ENCODE data around the gene RUFY3.
A peak's percentile ranks its signal among the peaks of the same experiment; 100 is the strongest.
"Not testable (repeated sequence)": the region's sequence is repeated elsewhere in the genome, so short reads cannot be mapped to it uniquely, and the experiment has no call there.

The RUFY3 gene

GRCh38 chr4:70721747-70722146, at the start of gene RUFY3:
RUFY3 (plus strand) TSS chr4:70721964; CDS start chr4:70722574, 610 bp downstream.
- DNase-seq (ENCODE audit: low read depth), result no peak

- no peak for DNase-seq (ENCODE audit: low read depth)
These were observed 47.6 kb upstream of the RUFY3 start for GRCh38 chr4:70674191-70674590.

- DNase-seq (ENCODE audit: low read depth), result no peak
These were observed 47.0 kb upstream of the RUFY3 start for GRCh38 chr4:70674731-70675130.

GRCh38 chr4:70676554-70677090, 45.1 kb upstream of the RUFY3 start:
- no peak for DNase-seq (ENCODE audit: low read depth)

- no peak for DNase-seq (ENCODE audit: low read depth)
These were observed 43.3 kb upstream of the RUFY3 start for GRCh38 chr4:70678383-70678999.

GRCh38 chr4:70680934-70681333, 40.8 kb upstream of the RUFY3 start:
- no peak for DNase-seq (ENCODE audit: low read depth)

- DNase-seq (ENCODE audit: low read depth), result no peak
These were observed 40.1 kb upstream of the RUFY3 start for GRCh38 chr4:70681704-70682103.

- DNase-seq (ENCODE audit: low read depth), result not testable (repeated sequence)
These were observed 39.6 kb upstream of the RUFY3 start for GRCh38 chr4:70682142-70682541.

DNA sequence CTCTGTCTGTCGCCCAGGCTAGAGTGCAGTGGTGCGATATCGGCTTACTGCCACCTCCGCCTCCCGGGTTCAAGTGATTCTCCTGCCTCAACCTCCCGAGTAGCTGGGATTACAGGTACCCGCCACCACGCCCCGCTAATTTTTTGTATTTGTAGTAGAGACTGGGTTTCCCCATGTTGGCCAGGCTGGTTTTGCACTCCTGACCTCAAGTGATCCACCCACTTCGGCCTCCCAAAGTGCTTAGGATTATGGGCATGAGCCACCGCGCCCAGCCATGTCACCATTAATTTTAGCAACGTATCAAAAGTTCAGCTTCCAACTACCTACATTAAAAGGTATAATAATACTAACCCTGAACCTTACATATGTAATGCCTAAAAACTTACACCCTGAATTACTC, 34.4 kb upstream of the RUFY3 start:
- no peak for DNase-seq (ENCODE audit: low read depth)

DNA sequence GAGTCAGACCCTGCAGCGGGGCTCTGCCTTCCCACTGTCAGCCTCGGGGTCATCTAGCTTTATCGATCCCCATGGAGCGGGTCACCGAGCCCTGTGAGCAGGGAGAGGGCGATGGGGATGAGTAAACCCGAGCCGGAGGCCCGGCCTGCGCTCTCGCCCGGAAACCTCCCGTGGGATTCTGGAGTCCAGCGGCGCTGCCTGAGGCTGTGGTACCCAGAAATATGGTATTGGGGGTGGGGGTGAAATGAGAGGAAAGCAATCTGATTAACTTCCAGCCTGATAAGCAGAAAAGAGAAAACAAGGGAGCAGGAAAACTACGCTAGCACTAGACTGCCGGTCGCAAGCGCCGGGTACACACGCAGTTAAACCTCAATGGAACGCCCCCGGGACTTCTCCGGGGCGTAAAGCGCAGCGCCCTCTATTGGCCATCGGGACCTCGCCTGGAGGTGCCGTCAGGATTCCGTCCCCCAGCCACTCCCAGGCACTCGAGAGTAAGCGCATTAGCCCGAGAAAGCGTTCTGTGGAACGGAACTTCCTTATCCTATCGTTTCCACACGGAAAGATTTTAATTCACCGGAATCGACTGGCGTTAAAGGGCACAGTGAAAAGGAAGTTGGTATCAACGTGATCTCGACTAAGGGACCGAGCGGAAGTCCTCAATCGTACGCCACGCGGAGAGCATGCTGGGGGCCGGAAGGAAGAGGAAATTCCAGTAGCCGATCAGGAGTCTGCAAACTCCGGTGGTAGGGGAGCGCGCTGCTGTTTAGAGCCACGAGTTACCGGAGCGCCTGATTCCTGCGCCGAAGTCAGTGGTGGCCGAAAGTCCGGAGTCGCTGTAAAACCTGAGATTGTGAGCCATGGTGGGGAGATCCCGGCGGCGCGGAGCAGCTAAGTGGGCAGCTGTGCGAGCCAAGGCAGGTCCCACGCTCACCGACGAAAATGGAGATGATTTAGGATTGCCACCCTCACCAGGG, 33.7 kb upstream of the RUFY3 start, which contains the start of gene UTP3:
TSS of gene UTP3 (plus strand) at position 712 of the 974 bp plus-strand sequence. CDS start at position 858, 146 bp downstream.
- DNase-seq (ENCODE audit: low read depth), result peak; percentile 89

DNA sequence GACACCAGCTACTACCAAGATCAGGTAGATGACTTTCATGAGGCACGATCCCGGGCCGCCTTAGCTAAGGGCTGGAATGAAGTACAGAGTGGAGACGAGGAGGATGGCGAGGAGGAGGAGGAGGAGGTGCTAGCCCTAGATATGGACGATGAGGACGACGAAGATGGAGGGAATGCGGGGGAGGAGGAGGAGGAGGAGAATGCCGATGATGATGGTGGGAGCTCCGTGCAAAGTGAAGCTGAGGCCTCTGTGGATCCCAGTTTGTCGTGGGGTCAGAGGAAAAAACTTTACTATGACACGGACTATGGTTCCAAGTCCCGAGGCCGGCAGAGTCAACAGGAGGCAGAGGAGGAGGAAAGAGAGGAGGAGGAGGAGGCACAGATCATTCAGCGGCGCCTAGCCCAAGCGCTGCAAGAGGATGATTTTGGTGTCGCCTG, 33.0 kb upstream of the RUFY3 start:
- no peak for DNase-seq (ENCODE audit: low read depth)

- no peak for DNase-seq (ENCODE audit: low read depth)
These were observed 30.1 kb upstream of the RUFY3 start for GRCh38 chr4:70691661-70692060.

GRCh38 chr4:70694633-70695032, 27.1 kb upstream of the RUFY3 start:
- not testable (repeated sequence) for DNase-seq (ENCODE audit: low read depth)

GRCh38 chr4:70698435-70698834, 23.3 kb upstream of the RUFY3 start:
- DNase-seq (ENCODE audit: low read depth), result not testable (repeated sequence)

GRCh38 chr4:70700712-70701111, 21.1 kb upstream of the RUFY3 start:
- DNase-seq (ENCODE audit: low read depth), result no peak

DNA sequence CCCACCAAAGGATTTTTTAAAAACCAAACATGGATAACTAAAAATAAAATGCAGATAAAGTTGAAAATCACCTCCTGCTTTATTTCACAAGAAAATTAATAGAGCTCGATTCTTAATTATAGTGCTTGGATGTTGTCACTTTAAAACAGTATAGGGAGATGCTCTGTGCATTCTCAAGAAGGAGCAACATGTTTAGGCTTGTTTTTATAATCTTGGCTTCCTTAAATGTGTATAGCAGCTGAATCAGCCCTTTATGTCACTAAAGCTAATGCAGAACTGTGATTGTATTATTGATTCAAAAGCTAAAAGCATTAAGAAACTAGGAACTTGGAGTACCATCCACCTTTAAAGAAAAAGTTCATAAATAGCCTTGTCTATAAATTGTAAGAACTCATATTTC, 20.5 kb upstream of the RUFY3 start:
- DNase-seq (ENCODE audit: low read depth), result no peak

- not testable (repeated sequence) for DNase-seq (ENCODE audit: low read depth)
These were observed 19.2 kb upstream of the RUFY3 start for GRCh38 chr4:70702592-70702991.

GRCh38 chr4:70703619-70704214, 18.0 kb upstream of the RUFY3 start:
- no peak for DNase-seq (ENCODE audit: low read depth)

DNA sequence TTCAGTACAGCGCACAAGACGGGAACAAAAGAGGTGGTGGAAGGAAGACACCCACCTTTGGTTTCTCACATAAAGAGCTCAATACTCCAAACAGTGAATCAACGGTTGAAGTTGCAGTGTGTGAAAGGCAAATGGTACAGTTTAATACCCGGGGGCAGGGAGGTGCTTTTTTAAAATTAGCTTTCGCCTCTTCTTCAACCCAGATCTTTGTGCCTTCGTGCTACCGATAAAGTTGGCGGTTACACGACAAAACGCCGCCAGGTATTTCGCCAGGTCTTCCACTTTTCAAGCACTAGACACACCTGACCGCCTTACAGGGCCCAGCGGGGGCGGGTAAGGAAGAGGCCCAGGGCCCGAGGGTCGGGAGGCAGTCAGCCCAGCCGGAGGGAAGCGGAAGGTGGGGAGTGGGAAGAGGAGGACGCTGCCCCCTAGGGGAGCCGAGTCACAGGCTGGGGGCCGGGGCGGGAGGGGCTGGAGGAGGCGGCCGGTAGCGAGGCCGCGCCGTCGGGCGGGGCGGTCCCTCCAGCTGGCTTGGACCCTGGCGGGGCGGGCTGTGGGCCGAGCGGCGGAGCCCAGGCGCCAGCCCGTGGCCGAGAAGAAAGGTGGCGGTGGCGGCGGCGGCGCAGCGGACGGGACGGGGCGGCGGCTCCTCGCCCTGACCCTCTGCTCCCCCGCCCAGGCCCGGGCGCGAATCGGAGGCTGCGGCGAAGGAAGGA, 17.4 kb upstream of the RUFY3 start:
- no peak for DNase-seq (ENCODE audit: low read depth)

DNA sequence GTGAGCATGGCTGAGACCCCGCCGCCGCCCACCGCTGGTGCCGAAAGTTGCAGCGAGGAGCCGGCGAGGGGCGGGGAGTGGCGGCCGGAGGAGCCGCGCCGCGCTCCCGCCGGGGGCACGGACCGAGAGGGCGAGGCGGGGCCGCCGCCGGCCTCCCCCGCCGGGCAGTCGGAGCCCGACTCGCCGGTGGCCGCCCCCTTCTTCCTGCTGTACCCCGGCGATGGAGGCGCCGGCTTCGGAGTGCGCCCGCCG, 16.9 kb upstream of the RUFY3 start:
- no peak for DNase-seq (ENCODE audit: low read depth)

GRCh38 chr4:70705183-70706043, 16.4 kb upstream of the RUFY3 start:
- no peak for DNase-seq (ENCODE audit: low read depth)
